HEK293 (cell line): Measurements from ENCODE around the gene RNF41.

Source experiments
- BCL11A ChIP-seq: fragments of 450-650 bp; formaldehyde crosslinking; IDR thresholded peaks from 2 replicates; pipeline ENCODE4 v1.5.1; 2016; ENCODE audit warnings: low read depth, missing biosample characterization, missing genetic modification characterization
- CTCF ChIP-seq: fragments of 450-650 bp; formaldehyde crosslinking; IDR thresholded peaks from 2 replicates; pipeline ENCODE4 v1.5.1; 2016; ENCODE audit warnings: missing biosample characterization, missing genetic modification characterization
- HOXA7 ChIP-seq: sonication (generic); formaldehyde crosslinking; IDR thresholded peaks from 2 replicates; pipeline ENCODE4 v1.8.1; 2022; ENCODE audit warnings: missing genetic modification reagents, borderline replicate concordance
- KLF10 ChIP-seq: fragments of 450-650 bp; IDR thresholded peaks from 2 replicates; pipeline ENCODE4 v1.5.1; 2018; ENCODE audit warnings: missing biosample characterization, mild to moderate bottlenecking, missing genetic modification characterization
- PATZ1 ChIP-seq: fragments of 450-650 bp; formaldehyde crosslinking; IDR thresholded peaks from 2 replicates; pipeline ENCODE4 v1.5.1; 2016; ENCODE audit warnings: missing biosample characterization, missing genetic modification characterization
- PRDM4 ChIP-seq: fragments of 450-650 bp; formaldehyde crosslinking; IDR thresholded peaks from 2 replicates; pipeline ENCODE4 v1.5.1; 2017; ENCODE audit warnings: missing biosample characterization, missing genetic modification characterization
- PRDM6 ChIP-seq: fragments of 450-650 bp; formaldehyde crosslinking; IDR thresholded peaks from 2 replicates; pipeline ENCODE4 v1.5.1; 2017; ENCODE audit warnings: missing biosample characterization, missing genetic modification characterization
- REST ChIP-seq: fragments of 450-650 bp; formaldehyde crosslinking; IDR thresholded peaks from 2 replicates; pipeline ENCODE4 v1.5.1; 2016; ENCODE audit warnings: missing biosample characterization, missing genetic modification characterization
- ZBTB6 ChIP-seq: fragments of 450-650 bp; formaldehyde crosslinking; IDR thresholded peaks from 2 replicates; pipeline ENCODE4 v1.5.1; 2017; ENCODE audit warnings: missing biosample characterization, missing genetic modification characterization
- ZFHX2 ChIP-seq: fragments of 450-650 bp; formaldehyde crosslinking; conservative IDR thresholded peaks from 2 replicates; pipeline ENCODE4 v1.5.1; 2016; ENCODE audit warnings: missing biosample characterization, missing genetic modification characterization
- ZNF10 ChIP-seq: fragments of 450-650 bp; formaldehyde crosslinking; IDR thresholded peaks from 2 replicates; pipeline ENCODE4 v1.5.1; 2017; ENCODE audit warnings: missing biosample characterization, missing genetic modification characterization
- ZNF114 ChIP-seq: fragments of 450-650 bp; formaldehyde crosslinking; IDR thresholded peaks from 2 replicates; pipeline ENCODE4 v1.5.0; 2017; ENCODE audit warnings: missing biosample characterization, missing genetic modification characterization
- ZNF155 ChIP-seq: fragments of 450-650 bp; formaldehyde crosslinking; IDR thresholded peaks from 2 replicates; pipeline ENCODE4 v1.5.1; 2016; ENCODE audit warnings: missing biosample characterization, missing genetic modification characterization
- ZNF18 ChIP-seq: fragments of 450-650 bp; formaldehyde crosslinking; IDR thresholded peaks from 2 replicates; pipeline ENCODE4 v1.5.1; 2016; ENCODE audit warnings: missing biosample characterization, missing genetic modification characterization
- ZNF239 ChIP-seq: fragments of 450-650 bp; formaldehyde crosslinking; IDR thresholded peaks from 2 replicates; pipeline ENCODE4 v1.5.1; 2016; ENCODE audit warnings: missing biosample characterization, missing genetic modification characterization
- ZNF311 ChIP-seq: fragments of 450-650 bp; formaldehyde crosslinking; IDR thresholded peaks from 2 replicates; pipeline ENCODE4 v1.5.1; 2017; ENCODE audit warnings: missing biosample characterization, missing genetic modification characterization, borderline replicate concordance
- ZNF404 ChIP-seq: fragments of 450-650 bp; formaldehyde crosslinking; IDR thresholded peaks from 2 replicates; pipeline ENCODE4 v1.5.1; 2017; ENCODE audit warnings: missing biosample characterization, missing genetic modification characterization
- ZNF433 ChIP-seq: fragments of 450-650 bp; formaldehyde crosslinking; IDR thresholded peaks from 2 replicates; pipeline ENCODE4 v1.5.1; 2016; ENCODE audit warnings: missing biosample characterization, missing genetic modification characterization, low read depth
- ZNF558 ChIP-seq: fragments of 450-650 bp; formaldehyde crosslinking; IDR thresholded peaks from 2 replicates; pipeline ENCODE4 v1.5.1; 2016; ENCODE audit warnings: missing biosample characterization, missing genetic modification characterization
- ZNF560 ChIP-seq: fragments of 450-650 bp; formaldehyde crosslinking; IDR thresholded peaks from 2 replicates; pipeline ENCODE4 v1.5.1; 2017; ENCODE audit warnings: missing biosample characterization, missing genetic modification characterization, borderline replicate concordance
- ZNF571 ChIP-seq: fragments of 450-650 bp; formaldehyde crosslinking; IDR thresholded peaks from 2 replicates; pipeline ENCODE4 v1.5.0; 2017; ENCODE audit warnings: missing biosample characterization, missing genetic modification characterization
- ZNF621 ChIP-seq: fragments of 450-650 bp; formaldehyde crosslinking; IDR thresholded peaks from 2 replicates; pipeline ENCODE4 v1.5.1; 2017; ENCODE audit warnings: missing biosample characterization, missing genetic modification characterization
- ZNF658 ChIP-seq: fragments of 450-650 bp; formaldehyde crosslinking; IDR thresholded peaks from 2 replicates; pipeline ENCODE4; 2016; ENCODE audit warnings: missing biosample characterization, missing genetic modification characterization
- ZNF76 ChIP-seq: fragments of 450-650 bp; formaldehyde crosslinking; IDR thresholded peaks from 2 replicates; pipeline ENCODE4; 2016; ENCODE audit warnings: low read depth, missing biosample characterization, missing genetic modification characterization, borderline replicate concordance
- ZNF791 ChIP-seq: fragments of 450-650 bp; formaldehyde crosslinking; IDR thresholded peaks from 2 replicates; pipeline ENCODE4 v1.5.1; 2016; ENCODE audit warnings: missing biosample characterization, missing genetic modification characterization
- ZNF792 ChIP-seq: fragments of 450-650 bp; formaldehyde crosslinking; IDR thresholded peaks from 2 replicates; pipeline ENCODE4 v1.5.1; 2016; ENCODE audit warnings: missing biosample characterization, missing genetic modification characterization

The RNF41 gene

GRCh38 chr12:56256326-56256960, 34.7 kb upstream of the RNF41 start (continued):
- TF ChIP-seq ZBTB6 (tag by site-specific recombination), result no peak
- no peak for TF ChIP-seq ZNF155 (tag by site-specific recombination)
- no peak for TF ChIP-seq HOXA7 (CRISPR knock-in tag)
- no peak for TF ChIP-seq BCL11A (tag by site-specific recombination)
- no peak for TF ChIP-seq ZNF18
- TF ChIP-seq KLF10 (tag by site-specific recombination), result no peak
- no peak for TF ChIP-seq ZNF621 (tag by site-specific recombination)
- no peak for TF ChIP-seq ZNF114 (tag by site-specific recombination)
- no peak for TF ChIP-seq ZNF10 (tag by site-specific recombination)
- TF ChIP-seq PRDM4 (tag by site-specific recombination), result no peak
- no peak for TF ChIP-seq ZNF560 (tag by site-specific recombination)
- peak; percentile 17; the same call in 1 of the 2 replicates for TF ChIP-seq CTCF (tag by site-specific recombination)
- no peak for TF ChIP-seq ZNF433
- no peak for TF ChIP-seq REST (tag by site-specific recombination)
- TF ChIP-seq ZFHX2 (tag by site-specific recombination), result peak; percentile 27; the same call in 1 of the 2 replicates
- no peak for TF ChIP-seq PRDM6
- no peak for TF ChIP-seq ZNF658 (tag by site-specific recombination)
- no peak for TF ChIP-seq ZNF791 (tag by site-specific recombination)
- TF ChIP-seq PATZ1 (tag by site-specific recombination), result peak; percentile 54; the same call in 1 of the 2 replicates
- no peak for TF ChIP-seq ZNF571
- no peak for TF ChIP-seq ZNF792
- no peak for TF ChIP-seq ZNF76 (tag by site-specific recombination)
- TF ChIP-seq ZNF239 (tag by site-specific recombination), result no peak
- TF ChIP-seq ZNF558 (tag by site-specific recombination), result no peak
- no peak for TF ChIP-seq ZNF404 (tag by site-specific recombination)
- TF ChIP-seq ZNF311 (tag by site-specific recombination), result no peak
